Endothelial cell of umbilical vein (primary cell): ENCODE data around the gene EYS.

Experiments
- CTCF ChIP-seq, 2 donors: IDR thresholded peaks; 1 replicate in 1 of 2; 2 replicates in 1 of 2; pipeline ENCODE4 v1.5.1; 2011; ENCODE audit warnings: low read length in 2 of 2, mild to moderate bottlenecking in 2 of 2, moderate library complexity in 2 of 2, control low read depth in 1 of 2, inconsistent platforms in 1 of 2, low read depth in 1 of 2; ENCODE audit not compliant: insufficient read depth in 1 of 2; ENCODE audit errors: extremely low read depth in 1 of 2
- EZH2 ChIP-seq: IDR thresholded peaks from 2 replicates; pipeline ENCODE4 v1.6.1; 2012; ENCODE audit warnings: borderline replicate concordance, low read depth, mild to moderate bottlenecking, moderate library complexity, low read length, inconsistent platforms; ENCODE audit not compliant: severe bottlenecking
- JUN ChIP-seq: IDR thresholded peaks from 2 replicates; pipeline ENCODE4 v1.6.1; 2011; ENCODE audit warnings: borderline replicate concordance, low read depth; ENCODE audit not compliant: insufficient read length, insufficient read depth
- MAX ChIP-seq: IDR thresholded peaks from 2 replicates; pipeline ENCODE4 v1.6.1; 2011; ENCODE audit not compliant: insufficient read depth, insufficient read length
- POLR2A ChIP-seq: IDR thresholded peaks from 2 replicates; pipeline ENCODE4 v1.6.1; 2012; ENCODE audit warnings: low read depth, mild to moderate bottlenecking, control low read depth, low read length
- POLR2AphosphoS5 ChIP-seq: IDR thresholded peaks from 2 replicates; pipeline ENCODE4 v1.6.1; 2012; ENCODE audit warnings: low read depth, mild to moderate bottlenecking, control low read depth, low read length, moderate library complexity; ENCODE audit not compliant: insufficient read depth

GRCh38 chr6:64143101-64143500, 1563.9 kb downstream of the EYS start:
- no peak for TF ChIP-seq POLR2AphosphoS5
- no peak for TF ChIP-seq CTCF (IDR thresholded peaks at IDR 0.05; ENCODE audit: extremely low read depth in 1 of 2, insufficient read depth in 1 of 2, low read depth in 1 of 2, low read length in 2 of 2)
- TF ChIP-seq POLR2A = no peak
- no peak for TF ChIP-seq EZH2
- TF ChIP-seq JUN = no peak
- no peak for TF ChIP-seq MAX
